Lung (tissue), 12 donors: ENCODE data around the gene KIF5C. TPM values are rescaled to one million over a fixed set of nuclear protein-coding genes. Genes with fewer than 3 reads are reported as not detected.
A peak's percentile ranks its signal among the peaks of the same experiment; 100 is the strongest.
"Not testable (repeated sequence)": the region's sequence is repeated elsewhere in the genome, so short reads cannot be mapped to it uniquely, and the experiment has no call there.

Source experiments
- ATAC-seq: fragments of 200-7000 bp; cut with Tn5 transposase; one replicate; pipeline ENCODE4 v1.9.1; 2020; ENCODE audit warnings: moderate number of reproducible peaks; ENCODE audit not compliant: insufficient read depth, low FRiP score
- DNase-seq, 3 donors: peaks; one replicate each; pipeline ENCODE4 v3.0.0-alpha.2; 2013 to 2017
- H3K27ac ChIP-seq, 2 donors: one replicate each; pipeline ENCODE4 v1.5.1; 2013; ENCODE audit warnings: mild to moderate bottlenecking in 2 of 2, moderate library complexity in 2 of 2, control low read depth in 1 of 2, inconsistent platforms in 1 of 2, low read depth in 1 of 2, low read length in 1 of 2
- H3K27me3 ChIP-seq, 3 donors: one replicate each; pipeline ENCODE4 v1.5.1; 2013; ENCODE audit warnings: low read length in 2 of 3; ENCODE audit not compliant: control insufficient read depth in 3 of 3, insufficient read depth in 3 of 3
- H3K36me3 ChIP-seq, 4 donors: one replicate each; pipeline ENCODE4 v1.5.1; 2013; ENCODE audit warnings: low read length in 4 of 4, mild to moderate bottlenecking in 1 of 4, moderate library complexity in 1 of 4; ENCODE audit not compliant: control insufficient read depth in 4 of 4, insufficient read depth in 4 of 4
- H3K4me1 ChIP-seq, 5 donors: one replicate each; pipeline ENCODE4 v1.5.1; 2013; ENCODE audit warnings: low read length in 5 of 5, mild to moderate bottlenecking in 2 of 5, moderate library complexity in 1 of 5; ENCODE audit not compliant: control insufficient read depth in 5 of 5, insufficient read depth in 5 of 5
- H3K4me3 ChIP-seq: one replicate; pipeline ENCODE4 v1.5.1; 2013; ENCODE audit warnings: mild to moderate bottlenecking, control low read depth, moderate library complexity
- H3K9ac ChIP-seq, 2 donors: one replicate each; pipeline ENCODE4 v1.5.1; 2013; ENCODE audit warnings: low read length in 2 of 2, control low read depth in 1 of 2; ENCODE audit not compliant: insufficient read depth in 1 of 2
- H3K9me3 ChIP-seq, 4 donors: one replicate each; pipeline ENCODE4 v1.5.1; 2013; ENCODE audit warnings: low read length in 3 of 4, mild to moderate bottlenecking in 1 of 4, moderate library complexity in 1 of 4; ENCODE audit not compliant: control insufficient read depth in 4 of 4, insufficient read depth in 3 of 4
- CTCF ChIP-seq: IDR thresholded peaks from 2 replicates; pipeline ENCODE4 v1.5.1; 2012; ENCODE audit warnings: mild to moderate bottlenecking; ENCODE audit errors: control extremely low read depth, extremely low read depth
- WGBS, 2 donors: extraction: QIAGEN DNeasy Blood & Tissue Kit; methylation state at CpG; one replicate each; pipeline ENCODE4 v1.1.7; 2013; 5-methylcytosine and 5-hydroxymethylcytosine counted together
- polyA plus RNA-seq, 2 donors: library from polyadenylated mRNA; stranded (reverse); fragments of 200-250 nt; gene quantifications; one replicate each; pipeline ENCODE4 v1.2.1, GENCODE V29; 2013
- total RNA-seq, 2 donors: library from RNA; depleted of rRNA in 1 of 2; stranded (reverse); fragments of >200 nt in 1 of 2; gene quantifications; one replicate each; pipeline ENCODE4 v1.2.1, GENCODE V29; 2014 to 2021
- donor health status: control.
- donor health status: control.
- donor health status: Bipolar disorder and iron deficiency.
- donor health status: healthy.
- donor health status: DM: yes; HTN: yes; CAD: no.

Gene KIF5C
- total and polyA plus RNA-seq, 4 donors: 0.22 to 1.4 (median 0.49) TPM

- no peaks in the 10 kb centered on the region for H3K36me3 ChIP-seq
- DNase-seq: no peak
- H3K9me3 ChIP-seq: peaks cover 0 to 3% (median 0%) of the 10 kb centered on the region in 4 donors
- H3K9ac ChIP-seq: no peak overlapping the region
- no peaks in the 10 kb centered on the region for H3K4me1 ChIP-seq
- no peak overlapping the region for H3K27ac ChIP-seq
- no peak overlapping the region for H3K4me3 ChIP-seq
- no peak for TF ChIP-seq CTCF
- no peaks in the 10 kb centered on the region for H3K27me3 ChIP-seq
- no peak for ATAC-seq
- WGBS, 2 donors: 60 to 78% methylated on average over 2 of the region's 2 CpGs
These were observed 21.6 kb upstream of the KIF5C start for GRCh38 chr2:148853458-148853857.

- H3K27me3 ChIP-seq: peaks cover 0 to 2% (median 0%) of the 10 kb centered on the region in 3 donors
- H3K4me1 ChIP-seq: peaks cover 0 to 1% (median 0%) of the 10 kb centered on the region in 5 donors
- DNase-seq (peak in 2 of 3 donors; percentile 2 to 42), ATAC-seq (no peak)
- H3K9me3 ChIP-seq: peaks cover 0 to 3% (median 0%) of the 10 kb centered on the region in 4 donors
- H3K9ac ChIP-seq: no peak overlapping the region
- H3K27ac ChIP-seq: no peak overlapping the region
- H3K4me3 ChIP-seq: no peak overlapping the region
- no peaks in the 10 kb centered on the region for H3K36me3 ChIP-seq
- 54 to 82% methylated on average over 3 of the region's 3 CpGs for WGBS, 2 donors
- no peak for TF ChIP-seq CTCF
These were observed 15.0 kb upstream of the KIF5C start for GRCh38 chr2:148860037-148860436.

- TF ChIP-seq CTCF: no peak
- Histone ChIP-seq H3K9me3 (peaks cover 0 to 3% (median 0%) of the 10 kb centered on the region in 4 donors), H3K27ac (no peak overlapping the region), H3K36me3 (no peaks in the 10 kb centered on the region), H3K4me3 (no peak overlapping the region), H3K27me3 (peaks cover 0 to 2% (median 0%) of the 10 kb centered on the region in 3 donors), H3K9ac (no peak overlapping the region), H3K4me1 (peaks cover 0 to 1% (median 0%) of the 10 kb centered on the region in 5 donors)
- no peak for DNase-seq
- ATAC-seq: no peak
- 85 to 96% methylated on average over 5 of the region's 5 CpGs for WGBS, 2 donors
These were observed 13.7 kb upstream of the KIF5C start for GRCh38 chr2:148861367-148861766.

- not testable (repeated sequence) for H3K27me3 ChIP-seq, H3K4me3 ChIP-seq, ATAC-seq, H3K4me1 ChIP-seq, H3K9me3 ChIP-seq, H3K9ac ChIP-seq, DNase-seq, H3K27ac ChIP-seq, H3K36me3 ChIP-seq
- WGBS, 2 donors: 92 to 97% methylated on average over 6 of the region's 6 CpGs
These were observed 12.5 kb upstream of the KIF5C start for GRCh38 chr2:148862478-148862877.
